ENCODE results near the gene BRD7.

The BRD7 gene

GRCh38 chr16:50369133-50369804 is 481 bp upstream of the BRD7 start:
- peak overlapping the region; percentile 27 for H3K4me3 ChIP-seq (ENCODE audit: low read depth, low read length)
- TF ChIP-seq CTCF (IDR thresholded peaks at IDR 0.05; ENCODE audit: borderline replicate concordance, insufficient read depth, low read depth, low read length), result no peak

GRCh38 chr16:50367777-50368409 is 895 bp downstream of the BRD7 start:
- TF ChIP-seq CTCF (IDR thresholded peaks at IDR 0.05; ENCODE audit: borderline replicate concordance, insufficient read depth, low read depth, low read length), result no peak
- peak overlapping the region; percentile 73 for H3K4me3 ChIP-seq (ENCODE audit: low read depth, low read length)

- TF ChIP-seq CTCF (IDR thresholded peaks at IDR 0.05; ENCODE audit: borderline replicate concordance, insufficient read depth, low read depth, low read length), result no peak
- H3K4me3 ChIP-seq (ENCODE audit: low read depth, low read length), result no peak overlapping the region
Observed at GRCh38 chr16:50365791-50366575, 2.8 kb downstream of the BRD7 start.

DNA sequence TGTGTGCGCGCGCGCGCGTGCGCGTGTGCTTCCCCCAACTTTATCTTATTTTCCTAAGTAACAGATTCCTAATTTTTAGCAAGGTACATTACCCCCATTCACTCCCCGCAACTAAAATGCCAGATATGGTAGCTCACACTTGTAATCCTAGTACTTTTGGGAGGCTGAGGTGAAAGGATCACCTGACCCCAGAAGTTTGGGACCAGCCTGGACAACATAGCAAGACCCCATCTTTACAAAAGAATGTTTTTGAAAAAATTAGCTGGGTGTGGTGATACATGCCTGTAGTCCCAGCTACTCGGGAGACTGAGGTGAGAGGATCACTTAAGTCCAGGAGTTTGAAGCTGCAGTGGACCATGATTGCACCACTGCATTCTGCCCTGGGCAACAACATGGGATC is 5.1 kb downstream of the BRD7 start:
- no peak overlapping the region for H3K4me3 ChIP-seq (ENCODE audit: low read depth, low read length)
- no peak for TF ChIP-seq CTCF (IDR thresholded peaks at IDR 0.05; ENCODE audit: borderline replicate concordance, insufficient read depth, low read depth, low read length)

DNA sequence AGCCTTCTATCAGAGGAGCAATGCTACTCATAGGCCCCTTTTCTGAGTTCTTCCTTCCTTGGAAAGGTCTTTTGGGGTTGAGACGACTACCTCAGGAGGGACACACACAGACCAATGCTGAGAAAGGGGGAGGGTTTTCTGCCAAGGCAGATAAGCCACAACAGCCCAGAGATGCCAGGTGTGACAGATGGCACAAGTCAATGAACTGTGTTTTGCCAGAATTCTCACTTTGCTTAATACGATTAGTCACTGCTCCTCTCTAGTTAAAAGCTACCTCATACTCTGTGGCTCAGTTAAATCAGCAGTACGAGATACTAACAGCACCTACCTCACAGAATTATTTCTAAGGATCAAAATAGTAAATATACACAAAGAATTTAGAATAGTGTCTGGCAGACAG is 8.0 kb downstream of the BRD7 start:
- TF ChIP-seq CTCF (IDR thresholded peaks at IDR 0.05; ENCODE audit: borderline replicate concordance, insufficient read depth, low read depth, low read length), result no peak
- H3K4me3 ChIP-seq (ENCODE audit: low read depth, low read length), result no peak overlapping the region

GRCh38 chr16:50360033-50360778 is 8.6 kb downstream of the BRD7 start:
- H3K4me3 ChIP-seq (ENCODE audit: low read depth, low read length), result no peak overlapping the region
- TF ChIP-seq CTCF (IDR thresholded peaks at IDR 0.05; ENCODE audit: borderline replicate concordance, insufficient read depth, low read depth, low read length), result no peak

Measured in GM12875 (cell line).